HEK293 (cell line): ENCODE measurements around the gene CNTLN.

ENCODE experiments used
- CTCF ChIA-PET: fragments of 350-600 bp; formaldehyde crosslinking; extraction: SDS; loops from one replicate; lab custom pipeline; 2021; ENCODE audit warnings: antibody characterized with exemption; lab: Yijun Ruan, JAX
- POLR2A ChIA-PET: fragments of 300-600 bp; formaldehyde crosslinking; extraction: SDS; loops from one replicate; lab custom pipeline; 2020; ENCODE audit warnings: antibody characterized with exemption, inconsistent platforms; lab: Yijun Ruan, JAX
- H3K27ac ChIP-seq: fragments of 200-500 bp; sonication (Bioruptor generic); 2 replicates; pipeline ENCODE4 v1.5.1; 2014; ENCODE audit warnings: low read depth, low read length, control low read depth, inconsistent platforms; ENCODE audit errors: extremely low read depth
- H3K36me3 ChIP-seq, 2 experiments: fragments of 200-500 bp in 1 of 2; sonication (Bioruptor generic) in 1 of 2; 1 replicate in 1 of 2; 2 replicates in 1 of 2; pipeline ENCODE4 v1.5.1; 2014 to 2017; ENCODE audit warnings: inconsistent platforms in 2 of 2, low read length in 2 of 2; ENCODE audit not compliant: control insufficient read depth in 2 of 2, insufficient read depth in 1 of 2
- H3K4me1 ChIP-seq: fragments of 200-500 bp; sonication (Bioruptor generic); 2 replicates; pipeline ENCODE4 v1.5.1; 2014; ENCODE audit warnings: mild to moderate bottlenecking, low read length, inconsistent platforms; ENCODE audit not compliant: control insufficient read depth, insufficient read depth
- H3K4me3 ChIP-seq: 2 replicates; pipeline ENCODE4 v1.5.1; 2011; ENCODE audit warnings: low read depth, mild to moderate bottlenecking, control low read depth, low read length, moderate library complexity
- H3K9me3 ChIP-seq: fragments of 200-500 bp; sonication (Bioruptor generic); 2 replicates; pipeline ENCODE4 v1.5.1; 2014; ENCODE audit warnings: low read depth, low read length, inconsistent platforms; ENCODE audit not compliant: control insufficient read depth, insufficient read depth
- HIC1 ChIP-seq: fragments of 450-650 bp; formaldehyde crosslinking; IDR thresholded peaks from 2 replicates; pipeline ENCODE4 v1.5.1; 2016; ENCODE audit warnings: missing biosample characterization, missing genetic modification characterization
- TRIM28 ChIP-seq: IDR thresholded peaks from 2 replicates; pipeline ENCODE4 v1.6.1; 2011; ENCODE audit warnings: low read length, control low read depth, borderline replicate concordance
- YY1 ChIP-seq: fragments of 450-650 bp; formaldehyde crosslinking; IDR thresholded peaks from 2 replicates; pipeline ENCODE4 v1.5.1; 2018; ENCODE audit warnings: missing biosample characterization, missing genetic modification characterization
- ZEB2 ChIP-seq: fragments of 450-650 bp; formaldehyde crosslinking; IDR thresholded peaks from 2 replicates; pipeline ENCODE4 v1.5.1; 2016; ENCODE audit warnings: missing biosample characterization, missing genetic modification characterization
- ZFHX2 ChIP-seq: fragments of 450-650 bp; formaldehyde crosslinking; conservative IDR thresholded peaks from 2 replicates; pipeline ENCODE4 v1.5.1; 2016; ENCODE audit warnings: missing biosample characterization, missing genetic modification characterization
- ZNF175 ChIP-seq: fragments of 450-650 bp; formaldehyde crosslinking; IDR thresholded peaks from 2 replicates; pipeline ENCODE4 v1.5.1; 2016; ENCODE audit warnings: missing biosample characterization, missing genetic modification characterization
- ZNF24 ChIP-seq: fragments of 450-650 bp; formaldehyde crosslinking; IDR thresholded peaks from 2 replicates; pipeline ENCODE4 v1.5.1; 2016; ENCODE audit warnings: missing biosample characterization, missing genetic modification characterization
- ZNF266 ChIP-seq: fragments of 450-650 bp; formaldehyde crosslinking; IDR thresholded peaks from 2 replicates; pipeline ENCODE4 v1.5.1; 2016; ENCODE audit warnings: missing biosample characterization, missing genetic modification characterization, low read depth
- ZNF302 ChIP-seq: fragments of 450-650 bp; formaldehyde crosslinking; IDR thresholded peaks from 2 replicates; pipeline ENCODE4 v1.5.1; 2016; ENCODE audit warnings: missing biosample characterization, missing genetic modification characterization, low read depth
- ZNF311 ChIP-seq: fragments of 450-650 bp; formaldehyde crosslinking; IDR thresholded peaks from 2 replicates; pipeline ENCODE4 v1.5.1; 2017; ENCODE audit warnings: missing biosample characterization, missing genetic modification characterization, borderline replicate concordance
- ZNF473 ChIP-seq: fragments of 450-650 bp; formaldehyde crosslinking; IDR thresholded peaks from 2 replicates; pipeline ENCODE4 v1.5.1; 2017; ENCODE audit warnings: missing biosample characterization, missing genetic modification characterization
- ZNF501 ChIP-seq: fragments of 450-650 bp; formaldehyde crosslinking; IDR thresholded peaks from 2 replicates; pipeline ENCODE4 v1.5.1; 2016; ENCODE audit warnings: missing biosample characterization, missing genetic modification characterization
- ZNF518A ChIP-seq: fragments of 450-650 bp; formaldehyde crosslinking; conservative IDR thresholded peaks from 2 replicates; pipeline ENCODE4 v1.5.1; 2016; ENCODE audit warnings: low read depth, missing biosample characterization, missing genetic modification characterization
- ZNF560 ChIP-seq: fragments of 450-650 bp; formaldehyde crosslinking; IDR thresholded peaks from 2 replicates; pipeline ENCODE4 v1.5.1; 2017; ENCODE audit warnings: missing biosample characterization, missing genetic modification characterization, borderline replicate concordance
- ZNF596 ChIP-seq: fragments of 450-650 bp; IDR thresholded peaks from 2 replicates; pipeline ENCODE4 v1.5.0; 2018; ENCODE audit warnings: missing biosample characterization, mild to moderate bottlenecking, missing genetic modification characterization, moderate library complexity
- ZNF629 ChIP-seq: fragments of 450-650 bp; formaldehyde crosslinking; IDR thresholded peaks from 2 replicates; pipeline ENCODE4 v1.5.1; 2017; ENCODE audit warnings: missing biosample characterization, missing genetic modification characterization
- ZNF654 ChIP-seq: fragments of 450-650 bp; formaldehyde crosslinking; IDR thresholded peaks from 2 replicates; pipeline ENCODE4 v1.5.1; 2016; ENCODE audit warnings: low read depth, missing biosample characterization, missing genetic modification characterization
- ZNF707 ChIP-seq: fragments of 450-650 bp; formaldehyde crosslinking; IDR thresholded peaks from 2 replicates; pipeline ENCODE4 v1.5.1; 2016; ENCODE audit warnings: missing biosample characterization, missing genetic modification characterization
- ZSCAN16 ChIP-seq: fragments of 450-650 bp; formaldehyde crosslinking; IDR thresholded peaks from 2 replicates; pipeline ENCODE4 v1.5.1; 2016; ENCODE audit warnings: missing biosample characterization, missing genetic modification characterization
- TF ChIP-seq, protein P1 (sequence below): fragments of 450-650 bp; formaldehyde crosslinking; IDR thresholded peaks from 2 replicates; pipeline ENCODE4 v1.5.1; 2016; ENCODE audit warnings: missing biosample characterization, missing genetic modification characterization
- TF ChIP-seq, protein P2 (sequence below): fragments of 450-650 bp; formaldehyde crosslinking; IDR thresholded peaks from 2 replicates; pipeline ENCODE4 v1.5.1; 2016; ENCODE audit warnings: missing biosample characterization, missing genetic modification characterization

CNTLN gene

DNA sequence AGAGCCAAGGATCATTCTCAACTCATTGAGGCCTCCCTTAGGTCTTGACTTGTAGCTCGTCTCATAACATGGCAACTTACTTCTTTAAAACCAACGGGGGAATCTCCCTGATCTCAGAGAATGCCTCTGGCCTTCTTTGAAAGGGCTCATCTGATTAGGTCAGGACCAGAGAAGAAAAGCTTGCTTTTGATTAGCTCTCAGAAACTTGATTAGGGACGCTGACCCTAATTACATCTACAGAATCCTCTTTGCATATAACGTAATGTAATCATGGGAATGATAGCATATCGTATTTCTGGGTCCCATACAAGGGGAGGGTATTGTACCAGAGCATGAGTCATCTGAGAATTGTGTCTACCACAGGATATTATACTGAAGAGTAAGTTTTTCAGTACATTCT lies 318.9 kb downstream of the CNTLN start (continued):
- TF ChIP-seq ZNF501 (no peak), ZNF266 (tag by site-specific recombination) (no peak), TRIM28 (no peak)

DNA sequence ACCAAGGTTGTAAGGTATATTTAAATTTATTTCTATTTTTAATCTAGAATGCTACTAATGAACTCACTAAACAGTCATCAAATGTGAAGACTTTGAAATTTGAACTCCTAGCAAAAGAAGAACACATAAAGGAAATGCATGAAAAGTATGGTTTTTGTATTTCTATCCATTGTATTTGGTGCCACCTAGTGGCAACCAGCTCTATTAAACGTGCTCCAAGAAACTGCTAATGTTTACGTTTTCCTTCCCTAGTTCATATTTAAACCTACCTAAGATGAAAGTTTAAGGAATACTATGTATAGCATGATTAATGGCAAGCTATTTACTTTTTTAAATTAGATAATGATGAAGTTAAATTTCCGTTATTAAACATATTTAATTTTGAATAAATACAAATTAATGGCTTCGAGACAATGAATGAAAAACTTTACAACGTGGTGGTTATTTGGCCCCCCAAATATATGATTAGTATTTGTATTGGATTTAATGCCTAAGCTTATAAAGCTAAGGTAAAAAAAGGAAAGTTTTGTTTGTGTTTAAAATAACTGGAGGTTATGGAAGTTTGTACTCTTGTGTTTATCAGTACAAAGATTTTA lies 328.1 kb downstream of the CNTLN start:
- Histone ChIP-seq H3K9me3 (no peaks in the 10 kb centered on the region), H3K36me3 (peaks cover 0 to 19% of the 10 kb centered on the region in 2 experiments; a peak in 2 of 3 replicates), H3K4me3 (no peak overlapping the region), H3K27ac (no peak overlapping the region), H3K4me1 (no peaks in the 10 kb centered on the region)
- POLR2A ChIA-PET = interaction anchor here (1.1 kb wide), 1 partner anchor 640 kb away, joined by 3 read pairs; no protein-coding TSS in a partner anchor
- CTCF ChIA-PET = interaction anchor here (0.5 to 4.9 kb wide), 30 partner anchors 9 to 1220 kb away, joined by 3 to 49 read pairs (median 4); no protein-coding TSS in a partner anchor
- TF ChIP-seq, protein P1, sequence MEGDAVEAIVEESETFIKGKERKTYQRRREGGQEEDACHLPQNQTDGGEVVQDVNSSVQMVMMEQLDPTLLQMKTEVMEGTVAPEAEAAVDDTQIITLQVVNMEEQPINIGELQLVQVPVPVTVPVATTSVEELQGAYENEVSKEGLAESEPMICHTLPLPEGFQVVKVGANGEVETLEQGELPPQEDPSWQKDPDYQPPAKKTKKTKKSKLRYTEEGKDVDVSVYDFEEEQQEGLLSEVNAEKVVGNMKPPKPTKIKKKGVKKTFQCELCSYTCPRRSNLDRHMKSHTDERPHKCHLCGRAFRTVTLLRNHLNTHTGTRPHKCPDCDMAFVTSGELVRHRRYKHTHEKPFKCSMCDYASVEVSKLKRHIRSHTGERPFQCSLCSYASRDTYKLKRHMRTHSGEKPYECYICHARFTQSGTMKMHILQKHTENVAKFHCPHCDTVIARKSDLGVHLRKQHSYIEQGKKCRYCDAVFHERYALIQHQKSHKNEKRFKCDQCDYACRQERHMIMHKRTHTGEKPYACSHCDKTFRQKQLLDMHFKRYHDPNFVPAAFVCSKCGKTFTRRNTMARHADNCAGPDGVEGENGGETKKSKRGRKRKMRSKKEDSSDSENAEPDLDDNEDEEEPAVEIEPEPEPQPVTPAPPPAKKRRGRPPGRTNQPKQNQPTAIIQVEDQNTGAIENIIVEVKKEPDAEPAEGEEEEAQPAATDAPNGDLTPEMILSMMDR (tag by site-specific recombination) = 0 out of 2 replicates have a peak, but pooled peaks have one; percentile 37
- TF ChIP-seq ZNF707 (tag by site-specific recombination) (no peak), ZNF473 (tag by site-specific recombination) (no peak), ZNF518A (tag by site-specific recombination) (no peak), ZNF654 (tag by site-specific recombination) (peak; percentile 76), ZNF596 (tag by site-specific recombination) (no peak), ZFHX2 (no peak)

- CTCF ChIA-PET = no interaction called here
- POLR2A ChIA-PET = no interaction called here
- H3K9me3 ChIP-seq = no peaks in the 10 kb centered on the region
- no peak overlapping the region for H3K4me3 ChIP-seq
- H3K27ac ChIP-seq = no peak overlapping the region
- H3K36me3 ChIP-seq = peaks cover 0 to 18% of the 10 kb centered on the region in 2 experiments; a peak in 1 of 3 replicates
- H3K4me1 ChIP-seq = no peaks in the 10 kb centered on the region
- TF ChIP-seq TRIM28 = no peak
- no peak for TF ChIP-seq HIC1
- no peak for TF ChIP-seq ZNF560 (tag by site-specific recombination)
- no peak for TF ChIP-seq ZSCAN16
- TF ChIP-seq ZNF175 = no peak
- no peak for TF ChIP-seq ZNF629
- TF ChIP-seq ZNF24 (tag by site-specific recombination) = no peak
- TF ChIP-seq YY1 = no peak
- TF ChIP-seq ZNF302 = no peak
- TF ChIP-seq, protein P2, sequence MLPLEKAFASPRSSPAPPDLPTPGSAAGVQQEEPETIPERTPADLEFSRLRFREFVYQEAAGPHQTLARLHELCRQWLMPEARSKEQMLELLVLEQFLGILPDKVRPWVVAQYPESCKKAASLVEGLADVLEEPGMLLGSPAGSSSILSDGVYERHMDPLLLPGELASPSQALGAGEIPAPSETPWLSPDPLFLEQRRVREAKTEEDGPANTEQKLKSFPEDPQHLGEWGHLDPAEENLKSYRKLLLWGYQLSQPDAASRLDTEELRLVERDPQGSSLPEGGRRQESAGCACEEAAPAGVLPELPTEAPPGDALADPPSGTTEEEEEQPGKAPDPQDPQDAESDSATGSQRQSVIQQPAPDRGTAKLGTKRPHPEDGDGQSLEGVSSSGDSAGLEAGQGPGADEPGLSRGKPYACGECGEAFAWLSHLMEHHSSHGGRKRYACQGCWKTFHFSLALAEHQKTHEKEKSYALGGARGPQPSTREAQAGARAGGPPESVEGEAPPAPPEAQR = no peak
- no peak for TF ChIP-seq ZNF311 (tag by site-specific recombination)
- no peak for TF ChIP-seq ZEB2
Observed at GRCh38 chr9:17470036-17470813, 335.4 kb downstream of the CNTLN start.
